ENCODE results near the gene KRTAP10-8. TPM values are rescaled to one million over a fixed set of nuclear protein-coding genes. Genes with fewer than 3 reads are reported as not detected.
"Not testable (repeated sequence)": the region's sequence is repeated elsewhere in the genome, so short reads cannot be mapped to it uniquely, and the experiment has no call there.

KRTAP10-8 gene
- total RNA-seq, 2 donors from 2014 or later: not detected

DNA sequence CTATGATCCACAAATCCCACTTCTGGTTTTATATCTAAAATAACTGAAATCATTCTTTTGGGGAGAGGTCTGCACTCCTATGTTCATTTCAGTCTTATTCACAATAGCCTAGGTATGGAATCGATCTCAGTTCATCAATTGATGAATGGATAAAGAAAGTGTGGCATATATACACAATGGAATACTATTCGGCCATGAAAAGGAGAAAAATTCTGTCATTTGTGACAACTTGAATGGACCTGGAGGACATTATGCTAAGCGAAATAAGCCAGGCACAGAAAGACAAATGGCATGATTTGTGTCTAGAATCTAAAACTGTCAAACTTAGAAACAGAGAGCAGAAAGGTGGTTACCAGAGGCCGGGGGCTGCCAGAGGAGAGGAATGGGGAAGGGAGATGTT, 5.4 kb upstream of the KRTAP10-8 start:
- Histone ChIP-seq H3K9me3 (no peaks in the 10 kb centered on the region), H3K27me3 (replicated peaks; ENCODE audit: insufficient read depth) (peaks cover 2% of the 10 kb centered on the region), H3K27ac (no peak overlapping the region), H3K4me1 (replicated peaks) (no peaks in the 10 kb centered on the region), H3K36me3 (no peaks in the 10 kb centered on the region), H3K4me3 (no peak overlapping the region)
- no peak for TF ChIP-seq POLR2AphosphoS5 (IDR thresholded peaks at IDR 0.05)
- TF ChIP-seq, protein P1, sequence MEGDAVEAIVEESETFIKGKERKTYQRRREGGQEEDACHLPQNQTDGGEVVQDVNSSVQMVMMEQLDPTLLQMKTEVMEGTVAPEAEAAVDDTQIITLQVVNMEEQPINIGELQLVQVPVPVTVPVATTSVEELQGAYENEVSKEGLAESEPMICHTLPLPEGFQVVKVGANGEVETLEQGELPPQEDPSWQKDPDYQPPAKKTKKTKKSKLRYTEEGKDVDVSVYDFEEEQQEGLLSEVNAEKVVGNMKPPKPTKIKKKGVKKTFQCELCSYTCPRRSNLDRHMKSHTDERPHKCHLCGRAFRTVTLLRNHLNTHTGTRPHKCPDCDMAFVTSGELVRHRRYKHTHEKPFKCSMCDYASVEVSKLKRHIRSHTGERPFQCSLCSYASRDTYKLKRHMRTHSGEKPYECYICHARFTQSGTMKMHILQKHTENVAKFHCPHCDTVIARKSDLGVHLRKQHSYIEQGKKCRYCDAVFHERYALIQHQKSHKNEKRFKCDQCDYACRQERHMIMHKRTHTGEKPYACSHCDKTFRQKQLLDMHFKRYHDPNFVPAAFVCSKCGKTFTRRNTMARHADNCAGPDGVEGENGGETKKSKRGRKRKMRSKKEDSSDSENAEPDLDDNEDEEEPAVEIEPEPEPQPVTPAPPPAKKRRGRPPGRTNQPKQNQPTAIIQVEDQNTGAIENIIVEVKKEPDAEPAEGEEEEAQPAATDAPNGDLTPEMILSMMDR (IDR thresholded peaks at IDR 0.05): no peak
- no peak for TF ChIP-seq POLR2A (IDR thresholded peaks at IDR 0.05)
- intact Hi-C loops (cut with DNase I): no loop called here
- DNase-seq (ENCODE audit: low spot score): no peak
- WGBS: 86% methylated on average over 4 of the region's 4 CpGs

DNA sequence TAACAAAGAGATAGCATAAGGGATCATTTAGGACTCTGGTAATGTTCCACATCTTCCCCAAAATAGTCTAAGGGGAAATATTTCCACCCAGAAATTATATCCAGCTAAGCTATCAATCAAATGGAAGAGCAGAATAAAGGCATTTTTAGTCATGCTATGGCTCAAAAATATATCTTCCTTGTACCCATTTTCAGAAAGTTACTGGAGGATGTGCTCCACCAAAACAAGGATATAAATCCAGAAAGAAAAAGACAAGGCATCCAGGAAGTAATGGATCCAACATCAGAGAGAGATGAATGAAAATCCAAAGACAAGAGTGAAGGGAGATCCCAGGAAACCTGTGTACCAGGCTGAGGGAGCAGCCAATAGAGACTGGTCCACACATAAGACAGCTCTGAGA, 2.7 kb upstream of the KRTAP10-8 start:
- intact Hi-C loops (cut with DNase I): no loop called here
- H3K9me3 ChIP-seq: no peaks in the 10 kb centered on the region
- no peaks in the 10 kb centered on the region for H3K4me1 ChIP-seq (replicated peaks)
- peaks cover 2% of the 10 kb centered on the region for H3K27me3 ChIP-seq (replicated peaks; ENCODE audit: insufficient read depth)
- H3K4me3 ChIP-seq: no peak overlapping the region
- TF ChIP-seq POLR2AphosphoS5 (IDR thresholded peaks at IDR 0.05): no peak
- TF ChIP-seq, protein P1 (IDR thresholded peaks at IDR 0.05): no peak
- TF ChIP-seq POLR2A (IDR thresholded peaks at IDR 0.05): no peak
- no peak overlapping the region for H3K27ac ChIP-seq
- no peak for DNase-seq (ENCODE audit: low spot score)
- H3K36me3 ChIP-seq: no peaks in the 10 kb centered on the region

DNA sequence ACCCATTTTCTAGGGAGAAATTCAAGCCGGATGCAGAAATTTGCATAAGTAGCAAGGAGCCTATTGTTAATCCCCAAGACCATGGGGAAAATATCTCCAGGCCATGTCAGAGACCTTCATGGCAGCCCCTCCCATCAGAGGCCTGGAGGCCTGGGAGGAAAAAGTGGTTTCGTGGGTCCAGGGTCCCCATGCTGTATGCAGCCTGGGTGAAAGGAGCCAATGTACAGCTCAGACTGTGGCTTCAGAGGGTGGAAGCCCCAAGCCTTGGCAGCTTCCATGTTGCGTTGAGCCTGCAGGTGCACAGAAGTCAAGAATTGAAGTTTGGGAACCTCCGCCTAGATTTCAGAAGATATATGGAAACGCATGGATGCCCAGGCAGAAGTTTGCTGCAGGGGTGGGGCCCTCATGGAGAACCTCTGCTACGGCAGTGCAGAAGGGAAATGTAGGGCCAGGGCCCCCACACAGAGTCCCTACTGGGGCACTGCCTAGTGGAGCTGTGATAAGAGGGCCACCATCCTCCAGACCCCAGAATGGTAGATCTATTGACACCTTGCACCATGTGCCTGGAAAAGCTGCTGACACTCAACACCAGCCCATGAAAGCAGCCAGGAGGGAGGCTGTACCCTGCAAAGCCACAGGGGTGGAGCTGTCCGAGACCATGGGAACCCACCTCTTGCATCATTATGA, 1.6 kb upstream of the KRTAP10-8 start:
- H3K27ac ChIP-seq; H3K27me3 ChIP-seq (replicated peaks; ENCODE audit: insufficient read depth); H3K4me1 ChIP-seq (replicated peaks); H3K4me3 ChIP-seq; DNase-seq (ENCODE audit: low spot score); H3K9me3 ChIP-seq; H3K36me3 ChIP-seq; intact Hi-C loops (cut with DNase I): not testable (repeated sequence)
- WGBS: 99% methylated on average over 7 of the region's 7 CpGs

DNA sequence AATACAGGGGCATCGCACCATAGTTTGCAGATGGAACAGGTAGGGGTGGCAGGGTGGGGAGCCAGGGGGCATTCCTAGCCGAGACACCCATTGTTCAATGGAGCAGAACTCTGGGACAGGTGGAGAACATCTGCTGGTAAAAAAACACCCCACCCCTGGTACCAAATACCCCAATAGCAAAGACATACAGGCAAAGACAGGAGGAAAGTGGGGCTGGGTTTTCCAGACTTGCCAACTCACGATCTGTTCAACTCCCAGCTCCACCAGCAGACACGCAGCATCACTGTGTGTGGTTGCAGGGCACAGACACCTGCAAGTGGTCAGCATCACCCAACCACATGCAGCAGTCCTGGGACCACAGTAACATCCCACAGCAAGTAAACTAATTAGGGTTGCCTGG, 328 bp upstream of the KRTAP10-8 start:
- Histone ChIP-seq H3K36me3 (no peaks in the 10 kb centered on the region), H3K27ac (no peak overlapping the region), H3K4me3 (no peak overlapping the region), H3K4me1 (replicated peaks) (no peaks in the 10 kb centered on the region), H3K27me3 (replicated peaks; ENCODE audit: insufficient read depth) (no peaks in the 10 kb centered on the region), H3K9me3 (no peaks in the 10 kb centered on the region)
- DNase-seq (ENCODE audit: low spot score): no peak
- no peak for TF ChIP-seq POLR2AphosphoS5 (IDR thresholded peaks at IDR 0.05)
- TF ChIP-seq, protein P1 (IDR thresholded peaks at IDR 0.05): no peak
- TF ChIP-seq POLR2A (IDR thresholded peaks at IDR 0.05): no peak
- intact Hi-C loops (cut with DNase I): no loop called here
- WGBS: 83% methylated on average over 4 of the region's 4 CpGs

DNA sequence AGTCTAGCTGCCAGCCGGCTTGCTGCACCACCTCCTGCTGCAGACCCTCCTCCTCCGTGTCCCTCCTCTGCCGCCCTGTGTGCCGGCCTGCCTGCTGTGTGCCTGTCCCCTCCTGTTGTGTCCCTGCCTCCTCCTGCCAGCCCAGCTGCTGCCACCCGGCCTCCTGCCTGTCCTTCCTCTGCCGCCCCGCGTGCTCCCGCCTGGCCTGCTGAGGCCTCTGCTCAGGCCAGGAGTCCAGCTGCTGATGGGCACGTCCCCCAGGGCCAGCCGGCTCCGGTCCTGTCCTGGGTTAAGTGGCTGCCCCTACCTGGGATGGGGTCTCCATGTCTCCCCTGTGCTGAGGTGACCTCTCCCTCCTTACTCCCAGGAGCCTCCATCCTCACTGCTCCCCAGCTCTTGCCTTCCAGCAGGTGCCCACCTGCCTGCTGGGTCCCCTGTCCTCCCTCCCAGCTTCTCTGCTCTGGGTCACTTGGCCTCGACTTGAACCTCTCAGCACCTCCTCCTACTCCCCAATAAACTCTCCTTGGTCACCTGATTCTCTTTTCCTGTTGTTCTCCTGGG, 870 bp downstream of the KRTAP10-8 start:
- no peak for DNase-seq (ENCODE audit: low spot score)
- WGBS: 80% methylated on average over 13 of the region's 13 CpGs
- H3K4me3 ChIP-seq: no peak overlapping the region
- no peaks in the 10 kb centered on the region for H3K4me1 ChIP-seq (replicated peaks)
- H3K9me3 ChIP-seq: no peaks in the 10 kb centered on the region
- no peak overlapping the region for H3K27ac ChIP-seq
- TF ChIP-seq, protein P1 (IDR thresholded peaks at IDR 0.05): no peak
- TF ChIP-seq POLR2AphosphoS5 (IDR thresholded peaks at IDR 0.05): no peak
- no peak for TF ChIP-seq POLR2A (IDR thresholded peaks at IDR 0.05)
- no peaks in the 10 kb centered on the region for H3K27me3 ChIP-seq (replicated peaks; ENCODE audit: insufficient read depth)
- no peaks in the 10 kb centered on the region for H3K36me3 ChIP-seq
- intact Hi-C loops (cut with DNase I): no loop called here

Data from prostate gland (tissue), 2 donors.